Caco-2 (cell line): ENCODE results near the gene ERBB3. TPM values are rescaled to one million over a fixed set of nuclear protein-coding genes. Genes with fewer than 3 reads are reported as not detected.

Source experiments
- BruUV-seq: library from RNA; stranded (reverse); fragments of 400-500 nt; replicated peaks from 2 replicates; lab custom pipeline; 2021; lab: Mats Ljungman, UMichigan
- CTCF ChIA-PET: fragments of 300-600 bp; sonication (Branson Sonifier 250); formaldehyde crosslinking; loops from one replicate; lab custom pipeline; 2022; ENCODE audit warnings: antibody characterized with exemption; lab: Charles Lee
- POLR2A ChIA-PET: fragments of 300-600 bp; sonication (Branson Sonifier 250); formaldehyde crosslinking; loops from one replicate; lab custom pipeline; 2022; ENCODE audit warnings: antibody characterized with exemption; lab: Charles Lee
- DNase-seq, 2 experiments: peaks; one replicate each; pipeline versions ENCODE4 v3.0.0 to v3.0.0-alpha.2; 2020 to 2022
- H3K27me3 ChIP-seq: replicated peaks from 2 replicates; pipeline ENCODE4 v1.6.0; 2011; ENCODE audit warnings: low read length; ENCODE audit not compliant: control insufficient read depth, insufficient read depth
- H3K36me3 ChIP-seq: 2 replicates; pipeline ENCODE4 v1.5.1; 2011; ENCODE audit warnings: low read length; ENCODE audit not compliant: control insufficient read depth, insufficient read depth
- H3K4me1 ChIP-seq: fragments of 250-450 bp; sonication (Bioruptor Pico); 2 replicates; pipeline ENCODE4 v1.5.1; 2020; ENCODE audit warnings: mild to moderate bottlenecking
- H3K4me3 ChIP-seq: 2 replicates; pipeline ENCODE4 v1.5.1; 2011; ENCODE audit warnings: low read depth, mild to moderate bottlenecking, control low read depth, low read length
- H3K9me3 ChIP-seq: fragments of 250-450 bp; sonication (Bioruptor Pico); 2 replicates; pipeline ENCODE4 v1.5.1; 2020; ENCODE audit warnings: mild to moderate bottlenecking, moderate library complexity
- H3K27ac Mint-ChIP-seq: one replicate; pipeline ENCODE4 v1.8.0; 2022; ENCODE audit warnings: mixed read lengths; ENCODE audit not compliant: unreplicated experiment
- H3K27me3 Mint-ChIP-seq: one replicate; pipeline ENCODE4 v1.8.0; 2022; ENCODE audit warnings: mixed read lengths; ENCODE audit not compliant: insufficient read depth, unreplicated experiment
- H3K36me3 Mint-ChIP-seq: one replicate; pipeline ENCODE4 v1.8.0; 2022; ENCODE audit warnings: mild to moderate bottlenecking, mixed read lengths; ENCODE audit not compliant: insufficient read depth, unreplicated experiment
- H3K4me1 Mint-ChIP-seq: one replicate; pipeline ENCODE4 v1.8.0; 2022; ENCODE audit warnings: low read depth, mixed read lengths; ENCODE audit not compliant: unreplicated experiment
- H3K4me3 Mint-ChIP-seq: one replicate; pipeline ENCODE4 v1.8.0; 2022; ENCODE audit warnings: mild to moderate bottlenecking, moderate library complexity, mixed read lengths; ENCODE audit not compliant: unreplicated experiment
- H3K9me3 Mint-ChIP-seq: one replicate; pipeline ENCODE4 v1.8.0; 2022; ENCODE audit warnings: mixed read lengths; ENCODE audit not compliant: unreplicated experiment
- intact Hi-C: fragments of 100-400 bp; cut with micrococcal nuclease; formaldehyde crosslinking; loops from one replicate; pipeline ENCODE4 v1.10.0; 2022; ENCODE audit not compliant: unreplicated experiment
- total RNA-seq: library from RNA; stranded (reverse); gene quantifications from 2 replicates; pipeline ENCODE4 v1.2.3, GENCODE V29; 2022
- TF ChIP-seq, protein P1 (sequence below), 2 experiments: fragments of 200-600 bp in 1 of 2; IDR thresholded peaks; 1 replicate in 1 of 2; 2 replicates in 1 of 2; pipeline versions ENCODE4 v1.5.1 to v1.8.0; 2011 to 2022; ENCODE audit warnings: antibody characterized with exemption in 1 of 2, control low read depth in 1 of 2, inconsistent platforms in 1 of 2, low read depth in 1 of 2, low read length in 1 of 2, mild to moderate bottlenecking in 1 of 2, moderate library complexity in 1 of 2; ENCODE audit not compliant: insufficient read depth in 1 of 2, severe bottlenecking in 1 of 2, unreplicated experiment in 1 of 2

The ERBB3 gene
- total RNA-seq, 1 experiment from 2014 or later: 109 TPM

DNA sequence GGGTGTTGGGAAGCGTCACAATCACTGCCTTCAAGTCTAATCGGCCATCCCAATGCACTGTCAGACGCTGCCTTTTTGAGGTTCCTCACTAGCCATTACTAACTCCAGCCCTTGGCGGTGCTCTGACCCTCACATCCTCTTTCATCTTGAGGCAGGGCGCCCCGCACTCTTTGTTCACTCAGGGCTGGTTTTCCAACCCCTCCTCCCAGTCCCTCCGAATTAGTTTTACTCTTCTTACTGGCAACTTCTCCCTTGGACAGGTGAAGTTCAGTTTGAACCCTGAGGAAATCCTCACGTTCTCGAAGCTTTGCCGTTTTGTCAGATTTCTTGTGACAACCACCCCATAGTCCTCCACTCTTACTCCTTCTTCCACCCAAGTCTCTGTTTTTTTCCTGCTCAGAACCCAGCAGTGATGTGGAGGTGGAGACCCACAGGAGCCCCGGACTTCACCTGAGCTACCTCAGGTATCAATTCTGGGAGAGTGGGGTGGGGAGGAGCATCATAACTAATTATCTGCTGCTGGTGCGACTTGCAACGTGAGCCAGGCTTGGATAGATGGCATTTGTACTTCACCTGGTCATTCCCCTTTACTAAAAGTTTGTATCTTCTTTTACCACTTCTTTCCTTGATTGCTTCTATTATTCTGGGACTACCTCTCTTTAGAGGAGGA is 38.9 kb downstream of the ERBB3 start:
- peaks cover 2% of the 10 kb centered on the region for H3K27me3 Mint-ChIP-seq
- peaks cover 14% of the 10 kb centered on the region for H3K4me1 Mint-ChIP-seq
- H3K4me3 ChIP-seq: peak overlapping the region; percentile 56
- no peak for DNase-seq
- TF ChIP-seq, protein P1, sequence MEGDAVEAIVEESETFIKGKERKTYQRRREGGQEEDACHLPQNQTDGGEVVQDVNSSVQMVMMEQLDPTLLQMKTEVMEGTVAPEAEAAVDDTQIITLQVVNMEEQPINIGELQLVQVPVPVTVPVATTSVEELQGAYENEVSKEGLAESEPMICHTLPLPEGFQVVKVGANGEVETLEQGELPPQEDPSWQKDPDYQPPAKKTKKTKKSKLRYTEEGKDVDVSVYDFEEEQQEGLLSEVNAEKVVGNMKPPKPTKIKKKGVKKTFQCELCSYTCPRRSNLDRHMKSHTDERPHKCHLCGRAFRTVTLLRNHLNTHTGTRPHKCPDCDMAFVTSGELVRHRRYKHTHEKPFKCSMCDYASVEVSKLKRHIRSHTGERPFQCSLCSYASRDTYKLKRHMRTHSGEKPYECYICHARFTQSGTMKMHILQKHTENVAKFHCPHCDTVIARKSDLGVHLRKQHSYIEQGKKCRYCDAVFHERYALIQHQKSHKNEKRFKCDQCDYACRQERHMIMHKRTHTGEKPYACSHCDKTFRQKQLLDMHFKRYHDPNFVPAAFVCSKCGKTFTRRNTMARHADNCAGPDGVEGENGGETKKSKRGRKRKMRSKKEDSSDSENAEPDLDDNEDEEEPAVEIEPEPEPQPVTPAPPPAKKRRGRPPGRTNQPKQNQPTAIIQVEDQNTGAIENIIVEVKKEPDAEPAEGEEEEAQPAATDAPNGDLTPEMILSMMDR (IDR thresholded peaks at IDR 0.05; ENCODE audit: insufficient read depth in 1 of 2, low read depth in 1 of 2, low read length in 1 of 2, severe bottlenecking in 1 of 2, unreplicated experiment in 1 of 2): no peak
- ChIA-PET CTCF (interaction anchor here (0.6 to 3.3 kb wide), 17 partner anchors 9 to 518 kb away, joined by 3 to 99 read pairs (median 6); partner anchors contain the start of genes ESYT1, MYL6, MYL6B and PA2G4), POLR2A (interaction anchor here (0.6 to 3.5 kb wide), 16 partner anchors 8 to 527 kb away, joined by 3 to 27 read pairs (median 4); partner anchors contain the start of genes ESYT1, MYL6, PA2G4 and RAB5B)
- 0 out of 2 replicates have a peak, but pooled peaks cover 1% of the 10 kb centered on the region for H3K36me3 ChIP-seq
- peak overlapping the region; percentile 100 for H3K27ac Mint-ChIP-seq
- H3K27me3 ChIP-seq: no peaks in the 10 kb centered on the region
- intact Hi-C loops: loop anchor here (1.0 to 10.0 kb wide), 9 partner anchors 9 to 374 kb away; partner anchors contain the start of genes COQ10A, ESYT1, GDF11 and MYL6B
- H3K9me3 Mint-ChIP-seq: no peaks in the 10 kb centered on the region
- peak overlapping the region; percentile 97 for H3K4me3 Mint-ChIP-seq
- no peaks in the 10 kb centered on the region for H3K9me3 ChIP-seq
- H3K4me1 ChIP-seq: peaks cover 18% of the 10 kb centered on the region
- no TSS peak for BruUV-seq
- peaks cover 36% of the 10 kb centered on the region for H3K36me3 Mint-ChIP-seq

DNA sequence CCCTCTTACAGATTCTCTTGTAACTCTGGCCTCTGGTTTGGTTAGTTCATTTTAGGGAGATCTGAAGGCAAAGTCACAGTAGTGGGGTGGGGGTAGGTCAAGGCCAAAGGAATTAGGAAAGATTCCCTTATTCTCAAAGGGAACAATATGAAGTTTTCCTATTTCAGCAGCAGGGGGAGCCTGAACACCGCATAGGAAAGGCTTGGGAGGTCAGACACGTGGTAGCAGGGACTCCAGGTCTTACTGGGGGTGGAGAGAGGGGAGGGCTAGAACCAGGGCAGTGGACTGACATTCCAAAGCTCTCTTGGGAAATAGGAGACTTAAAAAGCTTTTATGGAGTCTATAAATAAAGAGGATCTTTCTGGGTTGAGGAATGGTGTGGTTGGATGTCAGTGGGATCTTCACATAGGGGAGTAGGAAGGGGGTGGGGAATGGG is 39.4 kb downstream of the ERBB3 start:
- intact Hi-C loops: loop anchor here (1.0 to 10.0 kb wide), 6 partner anchors 9 to 375 kb away; partner anchors contain the start of genes COQ10A, ESYT1, GDF11 and MYL6B
- no peaks in the 10 kb centered on the region for H3K27me3 ChIP-seq
- H3K9me3 ChIP-seq: no peaks in the 10 kb centered on the region
- BruUV-seq: no TSS peak
- TF ChIP-seq, protein P1 (IDR thresholded peaks at IDR 0.05; ENCODE audit: insufficient read depth in 1 of 2, low read depth in 1 of 2, low read length in 1 of 2, severe bottlenecking in 1 of 2, unreplicated experiment in 1 of 2): peak; percentile 75 to 79
- DNase-seq: peak; percentile 91 to 93
- H3K4me3 Mint-ChIP-seq: peak overlapping the region; percentile 97
- H3K4me1 ChIP-seq: peaks cover 18% of the 10 kb centered on the region
- peaks cover 34% of the 10 kb centered on the region for H3K36me3 Mint-ChIP-seq
- H3K36me3 ChIP-seq: 0 out of 2 replicates have a peak, but pooled peaks cover 1% of the 10 kb centered on the region
- ChIA-PET CTCF (interaction anchor here (0.6 to 3.3 kb wide), 19 partner anchors 8 to 517 kb away, joined by 3 to 99 read pairs (median 4); partner anchors contain the start of genes CNPY2, ESYT1, MYL6 and MYL6B), POLR2A (interaction anchor here (0.6 to 3.5 kb wide), 5 partner anchors 9 to 102 kb away, joined by 3 to 27 read pairs (median 9); partner anchors contain the start of genes ESYT1, MYL6, RNF41 and SMARCC2)
- H3K9me3 Mint-ChIP-seq: no peaks in the 10 kb centered on the region
- peaks cover 2% of the 10 kb centered on the region for H3K27me3 Mint-ChIP-seq
- peaks cover 13% of the 10 kb centered on the region for H3K4me1 Mint-ChIP-seq
- no peak overlapping the region for H3K4me3 ChIP-seq
- peak overlapping the region; percentile 100 for H3K27ac Mint-ChIP-seq
